GM19025 (cell line): ENCODE measurements around the gene EXOC2.

Source experiments
- ATAC-seq: cut with Tn5 transposase; IDR thresholded peaks from one replicate; pipeline ENCODE4 v1.9.1; 2021; ENCODE audit warnings: mild to moderate bottlenecking, low read depth, moderate library complexity; ENCODE audit not compliant: unreplicated experiment

The EXOC2 gene

DNA sequence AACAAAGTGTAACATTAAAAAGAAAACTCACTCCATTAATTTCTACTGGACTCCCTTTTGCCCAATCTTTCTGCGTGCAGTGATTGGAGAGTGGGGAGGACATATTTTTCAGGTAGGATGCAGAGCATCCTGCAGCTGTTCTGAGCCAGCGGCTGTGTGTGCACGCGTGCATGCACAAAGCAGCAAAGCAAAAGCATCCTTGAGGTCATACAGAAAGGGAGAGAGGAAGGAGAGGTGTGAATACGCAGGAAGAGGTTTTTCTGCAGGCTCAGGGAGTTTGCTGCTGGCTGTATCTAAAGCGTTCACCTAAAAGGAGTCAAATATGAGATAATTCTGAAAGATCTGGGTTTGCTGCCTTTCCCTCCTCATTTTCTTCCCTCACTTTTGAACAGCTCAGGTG lies 144.4 kb downstream of the EXOC2 start:
- ATAC-seq = no peak

DNA sequence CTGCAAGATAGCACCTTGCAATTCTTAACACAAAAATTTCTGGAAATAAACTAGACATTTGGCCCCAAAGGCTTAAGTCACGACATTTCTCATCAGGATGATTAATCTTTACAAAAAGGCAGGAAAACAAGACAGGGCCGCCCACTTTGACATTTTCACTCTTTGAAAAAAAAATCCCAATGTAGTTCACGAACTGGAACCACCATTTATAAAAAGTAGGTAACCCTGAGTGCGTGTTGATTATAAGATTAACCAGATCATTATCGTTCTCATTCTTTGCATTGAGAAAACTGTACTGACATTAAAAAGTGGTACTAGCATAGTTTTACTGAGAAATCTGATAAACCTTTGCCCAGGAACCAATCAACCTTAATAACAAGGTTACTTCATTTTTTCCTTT lies 144.8 kb downstream of the EXOC2 start:
- no peak for ATAC-seq

DNA sequence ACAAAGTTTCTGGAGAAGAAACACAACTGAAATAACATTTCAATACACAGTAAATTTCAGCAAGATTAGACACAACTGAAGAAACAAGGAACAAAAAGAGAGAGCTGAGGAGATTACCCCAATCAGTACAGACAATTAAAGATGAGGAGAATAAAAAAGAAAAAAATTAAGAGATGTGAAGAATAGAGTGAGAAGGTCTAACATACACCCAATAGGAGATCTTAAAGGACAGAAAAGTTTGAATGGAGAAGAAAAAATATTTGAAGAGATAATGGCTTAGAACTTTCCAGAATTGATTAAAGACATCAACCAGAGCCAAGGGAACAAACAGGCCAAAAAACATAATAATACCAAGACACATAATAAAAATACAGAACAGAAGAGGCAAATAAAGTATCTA lies 152.4 kb downstream of the EXOC2 start:
- ATAC-seq = no peak

DNA sequence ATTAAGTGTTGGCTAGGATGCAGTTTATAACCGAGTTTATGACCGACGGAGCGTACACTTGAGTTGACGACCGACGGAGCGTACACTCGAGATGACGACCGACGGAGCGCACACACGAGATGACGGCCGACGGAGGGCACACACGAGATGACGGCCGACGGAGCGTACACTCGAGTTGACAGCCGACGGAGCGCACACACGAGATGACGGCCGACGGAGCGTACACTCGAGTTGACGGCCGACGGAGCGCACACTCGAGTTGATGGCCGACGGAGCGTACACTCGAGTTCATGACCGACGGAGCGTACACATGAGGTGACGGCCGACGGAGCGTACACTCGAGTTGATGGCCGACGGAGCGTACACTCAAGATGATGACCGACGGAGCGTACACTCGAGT lies 155.8 kb downstream of the EXOC2 start:
- ATAC-seq = no peak

DNA sequence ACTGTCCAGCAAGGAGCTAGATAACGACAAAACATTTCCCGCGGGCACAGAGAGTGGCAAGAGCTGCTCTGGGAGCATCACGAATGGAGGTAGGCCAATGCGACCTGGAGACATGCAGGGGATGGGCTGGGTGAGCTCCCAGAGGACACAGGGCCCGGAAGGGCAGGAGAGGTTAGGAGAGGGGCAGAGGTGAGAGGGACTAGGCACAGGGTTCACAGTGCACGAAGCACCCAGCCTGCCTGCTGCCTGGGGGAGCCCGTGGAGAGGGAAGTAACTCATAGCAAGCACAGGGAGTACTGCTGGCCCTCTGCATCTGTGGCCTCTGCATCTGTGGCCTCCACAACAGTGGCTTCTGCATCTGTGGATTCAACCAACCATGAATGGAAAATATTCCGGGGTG lies 162.5 kb downstream of the EXOC2 start:
- ATAC-seq = no peak

DNA sequence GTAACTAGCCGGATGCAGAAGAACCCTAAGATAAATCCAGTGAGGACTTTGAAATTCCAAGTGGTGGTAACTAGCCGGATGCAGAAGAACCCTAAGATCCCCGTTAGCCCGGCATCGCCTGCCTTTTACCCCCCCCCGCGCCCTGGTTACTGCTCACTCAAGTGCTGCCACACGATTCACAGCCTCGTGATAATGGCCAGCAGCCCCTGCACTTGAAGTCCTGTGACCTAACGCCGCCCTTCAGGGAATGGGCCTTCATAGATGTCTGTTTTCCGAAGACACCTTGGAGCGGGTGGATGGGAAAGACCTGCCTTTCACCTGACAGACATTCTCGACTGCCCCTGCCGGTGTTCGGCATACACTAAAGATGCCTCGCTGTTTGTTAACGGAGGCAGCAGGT lies 163.9 kb downstream of the EXOC2 start:
- ATAC-seq = no peak

DNA sequence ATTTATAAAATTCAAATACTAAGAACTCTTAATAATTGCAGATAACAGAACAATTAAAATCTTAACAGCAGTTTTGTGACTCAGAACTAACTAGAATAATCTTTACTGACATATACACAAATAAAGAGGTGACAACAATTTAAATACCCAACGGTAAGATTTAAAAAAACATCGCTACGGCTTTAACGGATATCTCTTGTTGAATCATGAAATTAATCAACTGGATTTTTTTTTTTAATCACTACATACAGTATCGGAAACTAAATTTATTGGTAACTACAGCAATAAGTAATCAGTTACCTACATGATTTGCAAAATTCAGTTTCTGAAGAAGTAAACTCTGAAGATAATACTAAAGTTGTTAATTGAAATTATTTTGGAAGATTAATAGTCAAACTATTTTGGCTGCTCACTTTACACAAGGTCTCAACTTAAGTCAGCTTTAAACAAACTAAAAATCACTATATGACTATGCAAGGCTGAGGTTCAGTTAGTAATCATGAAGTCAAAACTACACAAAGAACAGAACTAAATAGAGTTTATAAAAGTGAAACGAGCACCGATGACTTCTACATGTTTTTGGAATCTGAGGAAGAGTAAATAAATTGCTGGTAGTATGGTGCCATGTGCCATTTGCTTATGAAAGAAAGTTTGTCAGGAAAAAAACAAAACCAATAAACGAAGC lies 164.8 kb downstream of the EXOC2 start:
- ATAC-seq = no peak

DNA sequence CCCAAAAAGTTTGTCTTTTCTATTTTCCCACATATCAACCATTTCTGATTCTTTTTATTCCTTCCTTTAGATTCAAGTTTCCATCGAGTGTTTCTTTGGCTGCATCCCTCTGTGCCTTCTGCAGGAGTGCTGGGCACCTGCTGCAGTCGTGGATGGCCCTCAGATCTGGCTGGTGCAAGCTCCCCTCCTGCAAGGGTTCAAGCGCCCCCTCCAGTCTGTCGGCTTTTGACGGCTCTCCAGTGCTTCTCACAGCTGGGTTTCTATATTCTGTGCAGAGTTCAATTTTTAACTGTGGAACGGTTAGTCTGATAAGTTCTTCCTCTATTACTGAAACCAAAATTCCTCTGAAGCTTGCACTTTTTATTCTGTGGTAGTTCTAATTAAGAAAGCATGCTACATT lies 168.1 kb downstream of the EXOC2 start:
- ATAC-seq = no peak

DNA sequence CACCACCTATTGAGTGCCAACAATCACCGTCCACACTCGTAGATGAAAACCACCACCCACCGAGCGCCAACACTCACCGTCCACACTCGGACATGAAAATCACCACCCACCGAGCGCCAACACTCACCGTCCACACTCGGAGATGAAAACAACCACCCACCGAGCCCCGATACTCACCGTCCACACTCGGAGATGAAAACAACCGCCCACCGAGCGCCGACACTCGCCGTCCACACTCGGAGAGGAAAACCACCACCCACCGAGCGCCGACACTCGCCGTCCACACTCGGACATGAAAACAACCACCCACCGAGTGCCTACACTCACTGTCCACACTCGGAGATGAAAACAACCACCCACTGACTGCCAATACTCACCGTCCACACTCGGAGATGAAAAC lies 172.1 kb downstream of the EXOC2 start:
- ATAC-seq = no peak

DNA sequence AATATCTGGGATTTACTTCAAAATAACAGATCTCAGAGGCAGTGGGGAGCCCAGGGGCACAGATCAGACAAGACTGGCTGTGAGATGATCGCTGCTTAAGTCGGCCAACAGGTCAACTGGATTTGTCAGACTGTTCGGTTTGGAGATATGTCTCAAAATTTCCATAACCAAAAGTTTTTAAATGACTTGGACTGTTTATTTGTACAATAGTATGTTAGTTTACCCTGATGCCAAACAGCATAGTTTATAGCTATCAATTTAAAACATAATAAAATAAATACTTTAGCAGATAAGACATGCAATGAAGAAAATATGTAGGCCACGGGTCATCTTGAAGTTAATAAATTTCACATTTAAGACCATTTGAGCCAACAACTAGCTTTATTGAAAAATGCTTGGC lies 174.7 kb downstream of the EXOC2 start:
- ATAC-seq = no peak

DNA sequence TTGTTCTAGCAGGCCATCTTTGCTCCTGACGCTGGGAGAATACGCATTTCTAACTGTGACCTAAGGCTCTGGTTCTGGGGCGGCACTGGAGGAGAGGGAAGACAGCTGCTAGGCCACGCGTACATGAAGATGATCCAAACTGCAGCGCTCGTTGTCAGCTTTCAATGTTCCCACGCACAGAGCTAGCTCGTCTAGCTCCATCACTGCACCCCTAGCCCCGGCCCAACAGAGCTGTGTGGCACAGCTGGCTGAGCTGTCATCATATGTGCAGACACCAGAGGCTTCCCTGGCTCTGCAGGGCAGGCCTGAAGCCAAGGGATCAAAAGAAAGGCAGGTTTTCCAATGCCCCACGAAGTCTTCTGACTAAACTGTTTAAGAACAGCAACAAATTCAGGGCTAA lies 176.7 kb downstream of the EXOC2 start:
- no peak for ATAC-seq

DNA sequence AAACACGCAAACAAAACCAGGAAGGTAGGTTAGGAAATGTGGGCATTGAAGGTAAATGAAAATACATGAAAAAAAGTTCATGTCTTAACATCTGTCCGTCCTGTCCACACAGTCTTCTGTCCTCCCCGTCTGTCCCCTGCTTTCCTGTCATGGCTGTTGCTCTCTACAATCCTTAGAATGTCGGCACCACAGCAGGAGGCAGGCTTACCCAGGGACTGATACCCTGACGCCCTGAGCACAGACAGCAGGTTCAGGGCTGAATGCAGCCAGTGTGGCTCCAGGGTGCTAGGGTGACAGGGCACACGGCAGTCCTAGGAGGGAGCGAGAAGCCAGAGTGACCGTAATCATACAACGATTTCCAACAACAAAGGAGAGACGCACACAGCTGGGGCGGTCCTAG lies 177.7 kb downstream of the EXOC2 start:
- ATAC-seq = no peak

DNA sequence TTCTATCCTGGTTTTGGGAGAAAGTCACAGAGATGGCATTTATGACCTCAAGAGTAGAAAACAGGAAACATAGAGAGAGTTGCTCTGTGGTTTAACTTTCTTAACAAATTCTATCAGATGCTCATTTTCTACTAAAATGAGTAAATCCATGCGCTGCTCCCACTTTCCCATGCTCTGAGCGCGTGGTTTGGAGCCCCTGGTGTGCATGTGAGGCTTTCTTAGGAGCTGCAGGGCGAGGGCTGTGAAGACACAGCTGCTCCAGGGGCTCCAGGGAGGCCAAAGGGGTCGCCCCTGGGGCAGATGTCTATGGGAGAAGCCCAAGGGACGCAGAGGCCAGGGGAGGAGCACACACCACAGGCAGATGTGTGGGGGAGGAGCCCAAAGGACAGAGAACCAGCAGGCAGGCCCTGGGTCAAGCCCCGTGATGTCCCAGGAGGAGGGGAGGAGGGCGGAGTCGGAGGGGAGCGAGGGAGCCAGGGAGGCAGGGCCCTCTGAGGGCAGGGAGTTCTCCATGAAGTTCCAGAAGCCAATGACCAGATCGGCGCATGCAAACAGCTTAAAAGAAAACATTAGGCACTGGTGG lies 178.5 kb downstream of the EXOC2 start:
- ATAC-seq = no peak

DNA sequence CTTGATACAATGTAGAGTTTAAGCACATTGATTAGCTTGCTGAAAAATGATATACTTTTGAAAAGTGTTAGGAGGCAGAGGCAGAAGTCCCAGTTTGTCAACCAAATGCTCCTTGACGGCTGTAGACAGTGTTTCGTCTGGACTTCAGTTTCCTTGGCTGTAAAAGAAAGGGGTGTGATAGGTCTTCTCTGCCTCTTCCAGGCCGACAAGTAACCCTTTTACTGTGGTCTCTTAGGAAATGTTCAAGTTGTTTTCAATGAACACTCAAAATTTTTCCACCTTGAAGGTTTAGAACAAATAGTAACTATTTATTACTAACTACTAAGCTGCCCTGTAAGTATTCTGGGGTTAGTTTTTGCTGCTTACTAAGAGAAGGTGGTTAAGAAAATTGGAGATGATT lies 179.0 kb downstream of the EXOC2 start:
- no peak for ATAC-seq

DNA sequence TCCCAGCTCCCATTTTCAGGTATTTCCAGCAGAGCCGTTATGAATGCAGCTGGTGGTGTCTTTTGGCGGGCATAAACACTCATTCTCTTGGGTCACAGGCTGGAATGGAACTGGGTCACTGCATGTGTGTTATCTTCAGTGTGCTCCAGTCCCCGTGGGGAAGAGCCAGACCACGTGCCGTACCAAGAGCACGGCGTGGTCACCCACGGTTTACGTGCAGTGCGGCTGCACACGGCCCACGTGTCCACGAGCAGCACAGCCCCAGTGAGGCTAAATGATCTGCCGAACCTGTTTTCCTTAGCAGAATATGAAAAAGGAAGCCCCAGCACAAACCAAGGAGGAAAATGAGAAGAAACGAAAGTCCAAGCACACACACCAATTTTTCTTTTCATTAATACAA lies 179.9 kb downstream of the EXOC2 start:
- no peak for ATAC-seq

DNA sequence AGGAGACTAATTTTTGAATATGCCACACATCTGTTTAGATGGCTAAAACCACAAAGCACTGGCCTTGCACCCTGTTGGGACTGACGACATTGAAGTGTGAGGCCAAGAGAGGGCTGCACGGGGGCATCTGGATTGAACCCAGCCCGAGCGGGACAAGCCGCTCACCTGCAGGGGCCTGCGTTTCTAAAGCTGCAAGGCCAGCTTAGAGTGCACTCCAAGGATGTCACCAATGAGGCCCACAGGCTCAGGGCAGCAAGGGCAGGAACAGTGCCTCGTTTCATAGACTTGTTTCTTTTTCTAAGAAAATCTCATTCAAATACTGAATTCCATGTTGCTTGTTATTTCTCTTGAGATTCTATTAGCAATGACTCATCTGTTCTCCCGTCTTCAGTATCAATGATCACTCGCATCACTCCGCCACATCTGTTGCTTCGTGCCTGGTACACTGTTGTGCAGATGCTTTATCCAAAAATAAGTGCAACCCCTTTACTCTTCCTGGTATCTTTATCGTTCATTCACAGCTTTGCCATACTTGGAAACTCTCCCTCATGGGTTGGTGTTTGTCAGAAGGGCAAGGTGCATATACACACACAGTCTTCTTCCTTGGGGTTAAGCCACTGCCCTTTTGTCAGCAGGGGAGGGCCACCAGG lies 181.3 kb downstream of the EXOC2 start:
- ATAC-seq = no peak

DNA sequence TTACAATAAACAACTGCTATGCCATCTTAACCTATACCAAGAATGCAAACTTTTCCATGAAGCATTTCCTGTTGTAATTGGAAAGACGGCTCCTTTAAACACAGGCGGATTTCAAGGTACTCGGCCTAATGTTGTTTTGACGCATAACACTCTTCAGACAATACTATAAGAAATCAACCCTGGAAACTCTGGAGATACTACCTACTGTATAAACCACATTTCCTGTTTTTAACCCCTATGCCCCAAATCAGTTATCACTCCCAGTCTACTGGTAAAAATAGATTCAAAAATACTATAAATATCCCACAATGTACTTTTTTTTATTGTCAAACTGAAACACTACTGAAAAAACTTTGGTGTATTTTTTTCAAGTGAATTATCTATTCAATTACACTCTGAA lies 183.3 kb downstream of the EXOC2 start:
- no peak for ATAC-seq

DNA sequence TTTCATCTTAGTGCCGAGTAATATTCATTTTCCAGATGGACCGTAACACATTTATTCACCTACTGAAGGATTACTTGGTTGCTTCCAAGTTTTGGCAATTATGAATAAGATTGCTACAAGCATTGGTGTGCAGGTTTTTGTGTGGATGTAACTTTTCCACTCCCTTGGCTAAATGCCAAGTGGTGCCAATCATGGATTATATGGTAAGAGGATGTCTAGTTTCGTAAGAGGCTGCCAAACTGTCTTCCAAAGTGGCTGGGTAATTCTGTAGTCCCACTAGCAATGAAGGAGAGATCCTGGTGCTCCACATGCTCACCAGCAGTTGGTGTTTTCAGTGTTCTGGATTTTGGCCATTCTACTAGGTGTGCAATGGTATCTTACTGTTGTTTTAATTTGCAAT lies 184.3 kb downstream of the EXOC2 start:
- no peak for ATAC-seq

DNA sequence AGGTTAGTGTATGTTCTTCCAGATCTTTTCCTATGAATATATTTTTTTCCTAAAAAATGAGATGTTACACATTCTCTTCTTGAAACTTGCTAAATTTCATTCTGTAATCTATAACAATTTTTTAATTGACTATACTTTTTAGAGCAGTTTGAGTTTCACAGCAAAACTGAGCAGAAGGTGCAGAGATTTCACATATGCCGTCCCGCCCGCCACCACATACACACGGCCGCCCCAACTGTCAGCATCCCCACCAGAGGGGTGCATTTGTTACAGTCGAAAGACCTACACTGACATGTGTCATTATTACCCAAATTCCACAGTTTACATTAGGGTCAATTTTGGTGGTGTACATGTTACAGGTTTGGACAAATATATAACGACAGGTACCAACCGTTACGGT lies 184.9 kb downstream of the EXOC2 start:
- ATAC-seq = no peak

DNA sequence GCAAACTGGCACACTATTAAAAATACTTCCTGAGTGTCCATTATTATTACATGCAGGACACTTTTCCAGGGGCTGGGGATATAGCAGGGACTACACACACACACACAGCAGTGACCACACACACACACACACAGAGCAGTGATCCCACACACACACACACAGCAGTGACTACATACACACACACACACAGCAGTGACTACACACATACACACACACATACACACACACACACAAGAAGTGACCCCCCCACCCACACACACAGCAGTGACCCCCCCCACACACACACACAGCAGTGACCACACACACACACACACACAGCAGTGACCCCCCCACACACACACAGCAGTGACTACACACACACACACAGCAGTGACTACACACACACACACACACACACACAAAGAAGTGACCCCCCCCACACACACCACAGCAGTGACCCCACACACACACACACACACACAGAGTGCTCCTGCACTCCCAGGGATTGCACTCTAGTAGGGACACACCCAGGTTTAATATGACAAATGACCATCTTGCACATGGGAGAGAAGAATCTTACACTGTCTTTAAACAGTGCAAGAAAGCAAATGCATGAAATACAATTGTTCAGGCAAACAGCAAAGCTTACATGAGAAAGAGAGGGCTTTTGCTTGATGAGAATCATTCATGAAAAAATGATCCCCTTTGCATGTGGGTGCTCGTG lies 185.9 kb downstream of the EXOC2 start:
- ATAC-seq = no peak

DNA sequence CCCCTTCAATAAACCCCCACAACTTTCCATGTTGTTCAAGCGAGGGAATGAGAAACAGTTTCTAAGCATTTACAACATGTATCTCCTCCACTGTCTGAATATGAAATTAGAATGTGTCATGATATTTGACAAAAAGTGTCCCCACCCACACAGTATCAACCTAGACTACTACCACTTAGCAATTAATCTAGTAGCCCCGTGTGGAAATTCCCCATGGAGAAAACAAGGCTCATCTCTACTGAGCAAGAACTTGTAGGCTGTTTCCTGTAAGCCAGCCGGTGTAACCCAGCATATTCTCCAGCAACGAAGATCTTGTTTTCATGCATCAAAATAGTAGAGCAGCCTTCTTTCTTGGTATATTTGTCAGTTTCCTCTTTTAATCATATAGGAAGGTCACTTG lies 186.4 kb downstream of the EXOC2 start:
- ATAC-seq = no peak

DNA sequence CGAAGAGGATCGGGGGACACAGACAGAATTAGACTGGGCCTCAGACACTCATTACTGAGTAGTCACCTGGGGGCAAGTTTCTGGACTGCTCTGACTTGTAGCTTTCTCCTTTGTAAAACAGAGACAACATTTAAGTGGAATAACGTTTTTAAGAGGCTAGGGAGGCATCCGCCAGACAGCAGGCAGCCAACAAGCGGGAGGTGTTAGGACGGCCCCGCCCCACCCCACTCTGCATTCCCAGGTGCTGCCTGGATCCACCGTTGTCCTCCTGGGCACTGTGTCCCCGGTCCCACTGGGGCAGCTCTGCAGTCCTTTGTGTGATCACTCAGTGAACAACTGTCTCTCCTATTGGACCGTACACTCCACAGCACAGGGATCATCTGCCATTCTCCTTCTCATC lies 187.6 kb downstream of the EXOC2 start:
- ATAC-seq = no peak
